AG10803 (cell line): ENCODE data around the gene MEIOSIN.

Source experiments
- DNase-seq: peaks from one replicate; pipeline ENCODE4 v3.0.0; 2010; ENCODE audit warnings: low read depth
- H3K4me3 ChIP-seq: 2 replicates; pipeline ENCODE4 v1.5.1; 2011; ENCODE audit warnings: mild to moderate bottlenecking, low read length, control low read depth
- CTCF ChIP-seq: conservative IDR thresholded peaks from 2 replicates; pipeline ENCODE4 v1.5.1; 2011; ENCODE audit warnings: mild to moderate bottlenecking, low read length, control low read depth, inconsistent platforms

The MEIOSIN gene

GRCh38 chr19:45701676-45702075 lies 31.6 kb upstream of the MEIOSIN start:
- TF ChIP-seq CTCF, result no peak
- DNase-seq, result no peak
- H3K4me3 ChIP-seq, result no peak overlapping the region

GRCh38 chr19:45705115-45705514 lies 28.1 kb upstream of the MEIOSIN start:
- H3K4me3 ChIP-seq, result no peak overlapping the region
- DNase-seq, result no peak
- TF ChIP-seq CTCF, result no peak

- no peak for DNase-seq
- TF ChIP-seq CTCF, result no peak
- H3K4me3 ChIP-seq, result no peak overlapping the region
These were observed 27.4 kb upstream of the MEIOSIN start for GRCh38 chr19:45705710-45706415.

GRCh38 chr19:45710356-45711130 lies 22.7 kb upstream of the MEIOSIN start:
- no peak for TF ChIP-seq CTCF

GRCh38 chr19:45711851-45712698 lies 21.2 kb upstream of the MEIOSIN start:
- no peak for DNase-seq
- TF ChIP-seq CTCF, result no peak
- no peak overlapping the region for H3K4me3 ChIP-seq

More at GRCh38 chr19:45710356-45711130, 22.7 kb upstream of the MEIOSIN start:
- DNase-seq, result no peak
- no peak overlapping the region for H3K4me3 ChIP-seq

GRCh38 chr19:45712699-45713067 lies 20.6 kb upstream of the MEIOSIN start:
- no peak for TF ChIP-seq CTCF
- DNase-seq, result no peak

More at GRCh38 chr19:45712699-45713067, 20.6 kb upstream of the MEIOSIN start:
- H3K4me3 ChIP-seq, result no peak overlapping the region
